ENCODE measurements around the gene SERPINA12. TPM values are rescaled to one million over a fixed set of nuclear protein-coding genes. Genes with fewer than 3 reads are reported as not detected.
A peak's percentile ranks its signal among the peaks of the same experiment; 100 is the strongest.

The SERPINA12 gene
- total and polyA plus RNA-seq, 7 donors, result not detected

DNA sequence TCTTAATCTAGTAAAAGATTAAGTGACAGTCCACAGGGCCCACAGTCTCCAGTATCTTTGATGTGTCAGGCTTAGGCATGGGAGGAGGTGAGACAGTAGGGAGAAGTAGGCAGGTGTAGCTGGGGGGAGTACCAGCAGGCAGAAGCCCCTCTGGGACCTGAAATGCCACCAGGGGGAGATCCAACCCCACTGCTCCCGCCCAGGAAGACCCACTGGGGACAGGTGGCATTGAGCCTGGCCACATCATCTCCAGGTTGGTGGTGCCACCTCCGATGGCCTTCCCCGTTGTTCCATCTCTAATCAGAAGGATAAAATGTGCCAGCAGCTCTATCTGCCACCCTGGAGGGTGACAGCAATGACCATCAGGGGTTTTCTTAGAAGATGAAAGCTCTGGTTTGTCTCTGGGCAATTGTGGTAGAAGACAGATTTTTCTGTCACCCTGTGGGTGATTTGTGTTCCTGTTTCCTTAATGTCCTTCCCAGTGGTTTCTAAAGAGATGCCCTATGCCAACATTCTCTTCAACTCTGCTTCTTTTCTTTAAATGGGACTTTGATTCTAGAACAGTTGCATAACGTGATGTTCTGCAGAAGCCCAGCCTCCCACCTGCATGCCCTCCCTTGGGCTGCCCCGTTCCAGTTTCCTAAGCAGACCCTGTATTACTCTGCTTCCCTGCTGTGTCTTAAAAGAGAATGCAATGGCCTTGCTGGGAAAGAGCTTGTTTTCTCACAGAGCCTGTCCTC is 12.3 kb upstream of the SERPINA12 start:
- no peaks in the 10 kb centered on the region for H3K4me1 ChIP-seq
- H3K27me3 ChIP-seq (ENCODE audit: insufficient read depth in 3 of 3, low read length in 2 of 3), result peaks cover 0 to 3% (median 2%) of the 10 kb centered on the region in 3 donors
- 45 to 58% (median 48%) methylated on average over 5 of the region's 5 CpGs for WGBS, 3 donors
- TF ChIP-seq, protein P1, sequence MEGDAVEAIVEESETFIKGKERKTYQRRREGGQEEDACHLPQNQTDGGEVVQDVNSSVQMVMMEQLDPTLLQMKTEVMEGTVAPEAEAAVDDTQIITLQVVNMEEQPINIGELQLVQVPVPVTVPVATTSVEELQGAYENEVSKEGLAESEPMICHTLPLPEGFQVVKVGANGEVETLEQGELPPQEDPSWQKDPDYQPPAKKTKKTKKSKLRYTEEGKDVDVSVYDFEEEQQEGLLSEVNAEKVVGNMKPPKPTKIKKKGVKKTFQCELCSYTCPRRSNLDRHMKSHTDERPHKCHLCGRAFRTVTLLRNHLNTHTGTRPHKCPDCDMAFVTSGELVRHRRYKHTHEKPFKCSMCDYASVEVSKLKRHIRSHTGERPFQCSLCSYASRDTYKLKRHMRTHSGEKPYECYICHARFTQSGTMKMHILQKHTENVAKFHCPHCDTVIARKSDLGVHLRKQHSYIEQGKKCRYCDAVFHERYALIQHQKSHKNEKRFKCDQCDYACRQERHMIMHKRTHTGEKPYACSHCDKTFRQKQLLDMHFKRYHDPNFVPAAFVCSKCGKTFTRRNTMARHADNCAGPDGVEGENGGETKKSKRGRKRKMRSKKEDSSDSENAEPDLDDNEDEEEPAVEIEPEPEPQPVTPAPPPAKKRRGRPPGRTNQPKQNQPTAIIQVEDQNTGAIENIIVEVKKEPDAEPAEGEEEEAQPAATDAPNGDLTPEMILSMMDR (IDR thresholded peaks at IDR 0.05), result no peak
- DNase-seq (no peak), ATAC-seq (no peak)
- no peaks in the 10 kb centered on the region for H3K36me3 ChIP-seq (ENCODE audit: insufficient read depth in 1 of 2, low read depth in 1 of 2)
- H3K9me3 ChIP-seq, result no peaks in the 10 kb centered on the region
- intact Hi-C loops (cut with DNase I), result no loop called here
- no peak overlapping the region for H3K4me3 ChIP-seq
- H3K27ac ChIP-seq, result no peak overlapping the region

DNA sequence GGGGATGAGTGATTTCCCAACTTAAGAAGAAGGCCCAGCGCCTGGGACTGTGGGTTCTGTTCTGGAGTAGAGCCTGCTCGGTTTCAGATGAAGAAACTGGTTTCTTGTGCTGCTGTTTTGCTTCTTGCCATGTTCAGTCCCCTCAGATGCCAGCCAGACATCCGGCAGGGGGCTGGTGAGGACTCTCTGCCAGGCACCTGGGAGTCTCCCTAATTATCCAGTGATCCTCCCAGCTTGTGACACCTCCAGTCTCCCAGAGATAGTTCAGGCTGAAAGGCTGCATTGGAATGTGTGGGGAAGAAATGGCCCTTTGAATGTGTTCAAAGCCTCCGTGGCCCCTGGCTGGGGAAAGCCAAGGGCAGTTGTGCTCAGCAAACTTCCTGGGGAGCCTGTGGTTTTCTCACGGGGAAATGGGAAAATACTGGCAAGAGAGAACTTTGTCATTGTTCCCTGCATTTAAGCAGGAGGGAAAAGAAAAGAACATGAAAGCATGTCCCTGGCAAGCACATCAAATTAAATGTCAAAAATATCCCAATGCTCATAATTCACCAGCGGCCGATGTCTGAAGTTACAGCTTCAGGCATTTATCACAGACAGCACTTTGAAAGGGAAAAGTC is 8.5 kb upstream of the SERPINA12 start:
- no peak overlapping the region for H3K4me3 ChIP-seq
- H3K4me1 ChIP-seq, result no peaks in the 10 kb centered on the region
- TF ChIP-seq, protein P1 (IDR thresholded peaks at IDR 0.05), result no peak
- WGBS, 3 donors, result 29 to 32% (median 31%) methylated on average over 7 of the region's 7 CpGs
- no peak overlapping the region for H3K27ac ChIP-seq
- DNase-seq (no peak), ATAC-seq (peak in 1 of 4 donors; percentile 19)
- no peaks in the 10 kb centered on the region for H3K36me3 ChIP-seq (ENCODE audit: insufficient read depth in 1 of 2, low read depth in 1 of 2)
- intact Hi-C loops (cut with DNase I), result no loop called here
- no peaks in the 10 kb centered on the region for H3K9me3 ChIP-seq
- peaks cover 0 to 3% (median 0%) of the 10 kb centered on the region in 3 donors for H3K27me3 ChIP-seq (ENCODE audit: insufficient read depth in 3 of 3, low read length in 2 of 3)

DNA sequence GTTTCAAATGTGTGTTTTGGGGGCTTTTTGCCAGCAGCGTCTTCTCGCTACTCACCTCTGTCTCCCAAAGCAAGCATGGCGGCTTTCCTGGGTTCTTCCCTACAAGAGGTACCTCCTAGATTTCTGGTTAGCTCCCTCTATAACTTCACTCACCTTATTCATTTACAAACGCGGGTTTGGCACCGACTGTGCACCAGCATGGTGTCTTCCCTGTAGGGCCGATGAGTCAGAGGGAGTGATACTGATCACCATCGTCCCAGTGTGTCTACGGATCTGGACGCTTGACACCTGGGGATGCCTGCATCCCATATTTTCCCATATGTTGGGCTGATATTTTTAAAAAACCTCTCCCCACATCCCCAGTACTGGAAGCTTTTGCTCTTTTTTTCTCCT is 8.0 kb upstream of the SERPINA12 start:
- peaks cover 0 to 3% (median 0%) of the 10 kb centered on the region in 3 donors for H3K27me3 ChIP-seq (ENCODE audit: insufficient read depth in 3 of 3, low read length in 2 of 3)
- intact Hi-C loops (cut with DNase I), result no loop called here
- TF ChIP-seq, protein P1 (IDR thresholded peaks at IDR 0.05), result no peak
- H3K4me3 ChIP-seq, result no peak overlapping the region
- no peak for ATAC-seq
- no peak overlapping the region for H3K27ac ChIP-seq
- H3K9me3 ChIP-seq, result no peaks in the 10 kb centered on the region
- no peak for DNase-seq
- 64 to 66% (median 66%) methylated on average over 10 of the region's 10 CpGs for WGBS, 3 donors
- H3K36me3 ChIP-seq (ENCODE audit: insufficient read depth in 1 of 2, low read depth in 1 of 2), result no peaks in the 10 kb centered on the region
- no peaks in the 10 kb centered on the region for H3K4me1 ChIP-seq

DNA sequence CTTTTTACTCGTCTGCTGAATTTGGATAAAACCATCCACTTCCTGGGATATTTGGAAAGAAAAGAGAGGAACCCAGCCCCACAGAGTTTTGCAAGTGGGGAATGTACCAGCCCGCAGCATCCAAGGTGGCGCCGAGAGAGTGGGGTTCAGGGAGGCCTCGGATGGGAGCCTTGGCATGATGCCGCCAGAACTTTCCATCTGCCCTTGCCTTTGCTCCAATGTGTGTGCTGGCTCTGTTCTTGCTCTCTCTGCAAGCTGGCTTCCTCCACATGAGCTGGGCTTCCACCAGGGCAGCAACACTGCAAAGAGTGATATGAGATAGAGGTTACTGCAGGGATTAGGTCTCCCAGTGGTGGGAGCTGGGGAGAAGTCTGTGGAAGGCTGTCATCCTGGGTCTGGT is 6.6 kb upstream of the SERPINA12 start:
- peaks cover 0 to 3% (median 0%) of the 10 kb centered on the region in 3 donors for H3K27me3 ChIP-seq (ENCODE audit: insufficient read depth in 3 of 3, low read length in 2 of 3)
- TF ChIP-seq, protein P1 (IDR thresholded peaks at IDR 0.05), result no peak
- H3K4me1 ChIP-seq, result no peaks in the 10 kb centered on the region
- no peak overlapping the region for H3K27ac ChIP-seq
- 80 to 84% (median 82%) methylated on average over 6 of the region's 6 CpGs for WGBS, 3 donors
- no peak for ATAC-seq
- H3K9me3 ChIP-seq, result no peaks in the 10 kb centered on the region
- no peak for DNase-seq
- intact Hi-C loops (cut with DNase I), result no loop called here
- no peak overlapping the region for H3K4me3 ChIP-seq
- no peaks in the 10 kb centered on the region for H3K36me3 ChIP-seq (ENCODE audit: insufficient read depth in 1 of 2, low read depth in 1 of 2)

Measured in psoas muscle (tissue), 8 donors.